ENCODE results near the gene FERMT2. TPM values are rescaled to one million over a fixed set of nuclear protein-coding genes. Genes with fewer than 3 reads are reported as not detected.

Gene FERMT2
- polyA plus RNA-seq, 2 of the 4 experiments (the other 2 are of a cell fraction), result 42.9 to 102 TPM

GRCh38 chr14:52898496-52898895, 52.4 kb downstream of the FERMT2 start:
- ChIA-PET POLR2A (no interaction called here), CTCF (no interaction called here)
- DNase-seq (ENCODE audit: low read depth in 1 of 2, low spot score in 1 of 2) (no peak), FAIRE-seq (no peak), ATAC-seq (0 out of 6 replicates have a peak, but pooled peaks of 1 of the 2 experiments have one; percentile 31)
- Histone ChIP-seq H3K4me1 (peaks cover 54% of the 10 kb centered on the region), H3K4me3 (no peak overlapping the region), H3K9me3 (no peaks in the 10 kb centered on the region), H3K4me2 (peak overlapping the region; percentile 10; the same call in 2 of the 3 replicates), H3K27ac (peak overlapping the region in 1 of 2 experiments; percentile 26; a peak in 1 of 6 replicates)
- TF ChIP-seq RNF2 (IDR thresholded peaks at IDR 0.05; ENCODE audit: borderline replicate concordance, low read depth), result no peak
- no peak for TF ChIP-seq HEYL (CRISPR knock-in tag; IDR thresholded peaks at IDR 0.05)
- no peak for TF ChIP-seq MAFK (IDR thresholded peaks at IDR 0.05; ENCODE audit: partially characterized antibody)
- TF ChIP-seq TP53 (CRISPR knock-in tag; IDR thresholded peaks at IDR 0.05), result no peak
- no peak for TF ChIP-seq JUNB (IDR thresholded peaks at IDR 0.05)
- WGBS (ENCODE audit: missing lambda C conversion rate), result 30% methylated on average over 1 of the region's 1 CpG

- no peak for TF ChIP-seq HMGXB4 (CRISPR knock-in tag; IDR thresholded peaks at IDR 0.05; ENCODE audit: borderline replicate concordance)
- TF ChIP-seq MAFK (IDR thresholded peaks at IDR 0.05; ENCODE audit: partially characterized antibody), result no peak
- no peak for TF ChIP-seq ZFP36 (IDR thresholded peaks at IDR 0.05; ENCODE audit: borderline replicate concordance, partially characterized antibody)
- no peak for TF ChIP-seq HEYL (CRISPR knock-in tag; IDR thresholded peaks at IDR 0.05)
- no peak for TF ChIP-seq REST (IDR thresholded peaks at IDR 0.05)
- TF ChIP-seq RNF2 (IDR thresholded peaks at IDR 0.05; ENCODE audit: borderline replicate concordance, low read depth), result no peak
- TF ChIP-seq TFCP2L1 (CRISPR knock-in tag; IDR thresholded peaks at IDR 0.05), result no peak
- TF ChIP-seq ZC3H11A (IDR thresholded peaks at IDR 0.05), result no peak
- no peak for TF ChIP-seq POLR2A (IDR thresholded peaks at IDR 0.05; ENCODE audit: low read length)
- no peak for TF ChIP-seq BCL3 (IDR thresholded peaks at IDR 0.05)
- TF ChIP-seq RARB (CRISPR knock-in tag; IDR thresholded peaks at IDR 0.05), result no peak
- no peak for TF ChIP-seq EP300 (IDR thresholded peaks at IDR 0.05)
- no peak for TF ChIP-seq HES2 (IDR thresholded peaks at IDR 0.05)
- no peak for TF ChIP-seq CHD4 (IDR thresholded peaks at IDR 0.05; ENCODE audit: borderline replicate concordance)
- WGBS (ENCODE audit: missing lambda C conversion rate), result 66% methylated on average over 2 of the region's 2 CpGs
- no peaks in the 10 kb centered on the region for H3K9me3 ChIP-seq
- no peak overlapping the region for H3K4me2 ChIP-seq
- ChIA-PET CTCF (no interaction called here), POLR2A (no interaction called here)
- ATAC-seq, result no peak
- no peak for DNase-seq (ENCODE audit: low read depth in 1 of 2, low spot score in 1 of 2)
- peak; percentile 43 for FAIRE-seq
- H3K4me1 ChIP-seq, result peaks cover 30% of the 10 kb centered on the region; the same call in 2 of the 3 replicates
- no peak overlapping the region for H3K27ac ChIP-seq
- H3K4me3 ChIP-seq, result no peak overlapping the region
Observed at GRCh38 chr14:52895000-52895399, 55.9 kb downstream of the FERMT2 start.
